C4-2B (cell line): ENCODE data around the gene FAM200A.

ENCODE experiments used
- ZFX ChIP-seq: fragments of 450-650 bp; IDR thresholded peaks from 2 replicates; pipeline ENCODE4 v1.6.1; 2017
- TF ChIP-seq, protein P1 (sequence below): fragments of 450-650 bp; conservative IDR thresholded peaks from 2 replicates; pipeline ENCODE4 v1.5.1; 2017; ENCODE audit warnings: mild to moderate bottlenecking

- TF ChIP-seq, protein P1, sequence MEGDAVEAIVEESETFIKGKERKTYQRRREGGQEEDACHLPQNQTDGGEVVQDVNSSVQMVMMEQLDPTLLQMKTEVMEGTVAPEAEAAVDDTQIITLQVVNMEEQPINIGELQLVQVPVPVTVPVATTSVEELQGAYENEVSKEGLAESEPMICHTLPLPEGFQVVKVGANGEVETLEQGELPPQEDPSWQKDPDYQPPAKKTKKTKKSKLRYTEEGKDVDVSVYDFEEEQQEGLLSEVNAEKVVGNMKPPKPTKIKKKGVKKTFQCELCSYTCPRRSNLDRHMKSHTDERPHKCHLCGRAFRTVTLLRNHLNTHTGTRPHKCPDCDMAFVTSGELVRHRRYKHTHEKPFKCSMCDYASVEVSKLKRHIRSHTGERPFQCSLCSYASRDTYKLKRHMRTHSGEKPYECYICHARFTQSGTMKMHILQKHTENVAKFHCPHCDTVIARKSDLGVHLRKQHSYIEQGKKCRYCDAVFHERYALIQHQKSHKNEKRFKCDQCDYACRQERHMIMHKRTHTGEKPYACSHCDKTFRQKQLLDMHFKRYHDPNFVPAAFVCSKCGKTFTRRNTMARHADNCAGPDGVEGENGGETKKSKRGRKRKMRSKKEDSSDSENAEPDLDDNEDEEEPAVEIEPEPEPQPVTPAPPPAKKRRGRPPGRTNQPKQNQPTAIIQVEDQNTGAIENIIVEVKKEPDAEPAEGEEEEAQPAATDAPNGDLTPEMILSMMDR, result no peak
- no peak for TF ChIP-seq ZFX
These were observed 46.6 kb downstream of the FAM200A start for GRCh38 chr7:99505324-99505662.
